Vagina (tissue), 2 donors: ENCODE measurements around the gene MCF2L.

Experiments used
- CTCF ChIP-seq, 3 experiments: fragments of 450-650 bp in 2 of 3; fragments of 200-600 bp in 1 of 3; sonication (generic) in 1 of 3; IDR thresholded peaks; one replicate each; pipeline ENCODE4 v1.5.1; 2017 to 2019; ENCODE audit warnings: antibody characterized with exemption in 3 of 3, mild to moderate bottlenecking in 2 of 3, moderate library complexity in 2 of 3
- POLR2A ChIP-seq, 2 donors: fragments of 450-650 bp; IDR thresholded peaks; one replicate each; pipeline ENCODE4 v1.6.1; 2017; ENCODE audit warnings: antibody characterized with exemption in 2 of 2, mild to moderate bottlenecking in 2 of 2, moderate library complexity in 2 of 2

DNA sequence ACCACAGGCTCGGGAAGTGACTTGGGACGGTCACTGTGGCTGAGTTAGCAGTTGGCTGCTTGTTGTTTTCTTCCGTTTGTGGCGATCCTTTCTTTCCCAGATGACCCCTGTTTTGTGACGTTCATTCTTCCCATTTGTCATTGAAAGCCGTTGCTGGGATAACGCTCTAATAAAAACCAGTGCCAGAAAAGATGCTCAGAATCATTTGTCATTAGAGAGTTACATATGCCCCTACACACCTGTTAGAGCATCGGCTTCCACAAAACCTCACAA lies 39.3 kb upstream of the MCF2L start:
- TF ChIP-seq CTCF (IDR thresholded peaks at IDR 0.05) (no peak), POLR2A (IDR thresholded peaks at IDR 0.05) (no peak)
